CD4-positive, alpha-beta T cell treated with Interleukin-12 subunit alpha and Interleukin-12 subunit beta, for 1 hour (primary cell): Measurements from ENCODE around the gene GSTT4.
"Not testable (repeated sequence)": the region's sequence is repeated elsewhere in the genome, so short reads cannot be mapped to it uniquely, and the experiment has no call there.

ENCODE experiments used
- DNase-seq: peaks from one replicate; pipeline ENCODE4 v3.0.0-alpha.2; 2020

Gene GSTT4

DNA sequence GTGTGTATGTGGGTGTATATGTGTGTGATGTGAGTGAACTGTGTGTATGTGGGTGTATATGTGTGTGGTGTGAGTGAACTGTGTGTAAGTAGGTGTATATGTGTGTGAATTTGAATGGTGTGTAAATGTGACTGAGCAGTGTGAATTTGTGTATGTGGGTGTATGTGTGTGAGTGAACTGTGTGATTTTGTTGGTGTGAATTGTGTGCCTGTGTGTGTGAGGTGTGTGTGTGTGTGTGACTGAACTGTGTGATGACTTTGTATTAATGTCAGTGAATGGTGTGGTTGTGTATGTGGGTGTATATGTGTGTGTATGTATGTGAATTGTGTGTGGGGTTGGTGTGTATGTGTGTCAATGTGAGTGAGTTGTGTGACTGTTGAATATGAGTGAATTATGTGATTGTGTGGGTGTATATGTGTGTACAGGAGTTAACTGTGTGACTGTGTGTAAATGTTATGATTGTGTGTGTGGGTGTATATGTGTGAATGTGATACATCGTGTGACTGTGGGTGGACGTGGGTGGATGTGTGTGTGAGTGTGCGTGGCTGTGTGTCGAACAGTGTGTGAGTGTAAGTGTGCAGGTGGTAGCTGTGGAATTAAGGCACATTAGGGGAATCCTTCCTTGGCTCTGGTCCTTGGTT lies 18.6 kb downstream of the GSTT4 start:
- DNase-seq = not testable (repeated sequence)

DNA sequence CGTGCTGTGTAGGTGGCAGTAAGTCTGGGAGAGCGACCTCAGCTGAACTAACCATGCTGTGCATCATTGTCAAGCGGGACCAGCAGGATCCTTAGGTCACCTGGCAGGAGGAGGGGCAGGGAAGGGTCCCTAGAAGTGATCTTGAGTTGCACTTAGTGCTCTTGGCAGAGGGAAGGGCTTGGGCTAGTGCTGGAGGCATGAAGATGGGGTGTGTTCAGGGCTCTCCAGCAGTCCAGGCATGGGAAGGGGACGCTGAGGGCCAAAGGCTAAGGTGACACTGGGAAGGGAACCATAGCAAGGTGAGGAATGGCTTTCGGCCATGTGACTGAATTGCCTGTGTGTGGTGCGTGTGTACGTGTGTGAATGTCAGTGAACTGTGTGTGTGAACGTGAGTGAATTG lies 19.2 kb downstream of the GSTT4 start:
- not testable (repeated sequence) for DNase-seq

DNA sequence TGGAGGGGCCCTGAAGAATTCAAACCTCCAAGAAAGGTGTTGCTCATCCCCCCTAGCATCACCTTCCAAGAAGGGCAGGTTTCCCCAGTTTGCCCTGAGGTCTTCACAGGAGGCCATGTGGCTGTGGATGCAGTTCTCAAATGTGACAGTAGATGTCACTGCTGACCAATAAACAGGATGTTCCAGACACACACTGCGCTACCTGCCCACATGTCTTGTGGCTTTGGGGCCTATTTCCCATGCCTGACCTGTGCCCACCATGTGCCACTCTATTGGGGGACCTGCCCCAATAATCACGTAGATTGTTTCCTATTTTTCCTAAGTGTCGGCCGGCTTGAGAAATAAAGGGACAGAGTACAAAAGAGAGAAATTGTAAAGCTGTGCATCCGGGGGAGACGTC lies 20.8 kb downstream of the GSTT4 start:
- no peak for DNase-seq

- not testable (repeated sequence) for DNase-seq
These were observed 24.7 kb downstream of the GSTT4 start for GRCh38 chr22:23980567-23980966.

- not testable (repeated sequence) for DNase-seq
These were observed 25.6 kb downstream of the GSTT4 start, which contains the start of gene GSTT2 for GRCh38 chr22:23979557-23980240. GSTT2 (plus strand) TSS chr22:23980134.

GRCh38 chr22:23977304-23977703 lies 27.9 kb downstream of the GSTT4 start:
- not testable (repeated sequence) for DNase-seq

DNA sequence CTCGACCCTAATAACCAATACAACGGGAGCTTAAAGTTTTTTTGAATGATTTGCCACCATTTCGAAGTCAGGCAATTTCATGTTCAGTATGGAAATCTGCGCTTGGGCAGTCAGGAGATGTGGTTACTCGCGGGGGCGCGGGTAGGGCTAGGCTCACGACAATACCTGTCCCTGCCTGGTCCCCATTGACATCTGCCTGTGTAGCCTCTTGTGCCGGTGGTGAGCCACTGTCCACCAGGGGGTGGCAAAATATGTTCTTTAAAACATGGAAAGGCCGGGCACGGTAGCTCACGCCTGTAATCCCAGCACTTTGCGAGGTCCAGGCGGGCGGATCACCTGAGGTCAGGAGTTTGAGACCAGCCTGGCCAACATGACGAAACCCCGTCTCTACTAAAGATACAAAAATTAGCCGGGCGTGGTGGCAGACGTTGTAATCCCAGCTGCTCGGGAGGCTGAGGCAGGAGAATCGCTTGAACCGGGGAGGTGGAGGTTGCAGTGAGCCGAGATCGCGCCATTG lies 30.4 kb downstream of the GSTT4 start:
- not testable (repeated sequence) for DNase-seq

GRCh38 chr22:23974345-23974744 lies 30.9 kb downstream of the GSTT4 start, which contains the start of gene DDT:
DDT (minus strand) TSS chr22:23974441; CDS start chr22:23974414, 27 bp downstream.
- not testable (repeated sequence) for DNase-seq

DNA sequence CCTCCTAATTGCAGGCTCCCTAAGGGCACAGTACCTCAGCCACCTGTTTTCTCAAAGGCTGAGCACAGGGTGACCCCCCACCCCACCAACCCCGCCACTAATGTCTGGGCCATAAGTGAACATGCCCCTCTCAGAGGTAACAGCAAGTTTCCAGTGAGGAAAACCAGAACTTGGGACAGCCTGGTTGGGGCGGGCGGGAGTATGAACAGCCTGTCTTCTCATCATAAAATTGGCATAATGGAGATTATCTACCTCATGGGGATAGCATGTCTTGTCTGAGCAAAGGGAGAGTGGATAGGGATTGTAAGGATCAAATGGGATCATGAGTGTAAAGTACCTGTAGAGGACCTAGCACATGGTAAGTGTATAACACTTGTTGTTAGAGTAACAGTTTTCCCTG lies 33.3 kb downstream of the GSTT4 start:
- DNase-seq = not testable (repeated sequence)

DNA sequence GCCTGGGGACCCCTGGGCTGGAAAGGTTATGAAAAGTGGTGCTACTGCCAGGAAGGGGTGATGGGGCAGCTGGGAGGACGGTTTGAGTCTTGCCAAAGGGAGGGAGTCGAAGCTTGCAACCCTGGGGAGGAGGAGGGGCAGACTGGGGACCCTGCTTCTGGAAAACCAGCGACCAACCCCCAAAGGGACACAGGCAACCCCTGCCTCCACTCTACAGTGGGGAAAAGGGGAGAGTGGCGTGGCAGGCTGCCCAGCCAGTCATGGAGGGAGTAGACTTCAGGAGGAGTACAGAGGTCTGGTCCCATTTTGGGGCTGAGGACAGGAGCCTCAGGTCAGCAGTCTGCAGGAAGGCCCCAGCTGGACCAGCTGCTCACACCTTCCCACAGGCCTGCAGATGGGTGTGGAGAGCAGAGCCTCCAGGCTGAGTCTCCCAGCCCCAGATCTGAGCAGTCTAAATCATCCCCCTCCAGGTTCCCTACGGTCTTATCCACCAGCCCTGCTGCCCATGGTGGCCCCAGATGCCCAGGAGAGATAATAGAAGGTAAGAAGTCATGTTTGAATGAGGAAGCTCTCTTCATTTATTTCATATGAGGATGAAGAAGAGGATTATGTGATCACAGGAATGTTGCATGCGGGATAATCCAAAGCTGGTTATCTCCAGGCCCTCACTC lies 34.3 kb downstream of the GSTT4 start:
- DNase-seq = no peak

DNA sequence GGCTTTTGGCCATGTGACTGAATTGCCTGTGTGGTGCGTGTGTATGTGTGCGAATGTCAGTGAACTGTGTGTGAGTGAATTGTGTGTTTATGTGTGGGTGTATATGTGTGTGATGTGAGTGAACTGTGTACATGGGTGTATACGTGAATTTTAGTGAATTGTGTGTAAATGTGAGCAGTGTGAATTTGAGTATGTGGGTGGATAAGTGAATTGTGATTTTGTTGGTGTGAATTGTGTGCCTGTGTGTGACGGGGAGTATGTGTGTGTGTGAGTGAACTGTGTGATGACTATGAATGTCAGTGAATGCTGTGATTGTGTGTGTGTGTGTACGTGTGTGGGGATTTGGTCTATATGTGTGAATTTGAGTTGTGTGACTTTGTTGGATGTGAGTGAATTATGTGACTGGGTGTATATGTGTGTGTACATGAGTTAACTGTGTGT lies 35.0 kb downstream of the GSTT4 start:
- DNase-seq = no peak

DNA sequence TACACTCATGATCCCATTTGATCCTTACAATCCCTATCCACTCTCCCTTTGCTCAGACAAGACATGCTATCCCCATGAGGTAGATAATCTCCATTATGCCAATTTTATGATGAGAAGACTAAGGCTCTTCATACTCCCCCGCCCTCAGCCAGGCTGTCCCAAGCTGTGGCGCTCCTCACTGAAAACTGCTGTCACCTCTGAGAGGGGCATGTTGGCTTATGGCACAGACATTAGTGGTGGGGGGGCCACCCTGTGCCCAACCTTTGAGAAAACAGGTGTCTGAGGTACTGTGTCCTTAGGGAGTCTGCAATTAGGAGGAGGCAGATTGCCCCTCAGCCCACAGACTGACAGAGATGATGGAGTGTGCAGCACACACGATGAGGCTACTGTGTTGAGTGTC lies 36.2 kb downstream of the GSTT4 start:
- DNase-seq = no peak

- not testable (repeated sequence) for DNase-seq
These were observed 38.7 kb downstream of the GSTT4 start, which contains the start of gene DDTL for GRCh38 chr22:23966568-23966967. DDTL (plus strand) TSS chr22:23966888; CDS start chr22:23966915, 27 bp downstream.

DNA sequence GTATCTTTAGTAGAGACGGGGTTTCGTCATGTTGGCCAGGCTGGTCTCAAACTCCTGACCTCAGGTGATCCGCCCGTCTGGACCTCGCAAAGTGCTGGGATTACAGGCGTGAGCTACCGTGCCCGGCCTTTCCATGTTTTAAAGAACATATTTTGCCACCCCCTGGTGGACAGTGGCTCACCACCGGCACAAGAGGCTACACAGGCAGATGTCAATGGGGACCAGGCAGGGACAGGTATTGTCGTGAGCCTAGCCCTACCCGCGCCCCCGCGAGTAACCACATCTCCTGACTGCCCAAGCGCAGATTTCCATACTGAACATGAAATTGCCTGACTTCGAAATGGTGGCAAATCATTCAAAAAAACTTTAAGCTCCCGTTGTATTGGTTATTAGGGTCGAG lies 39.2 kb downstream of the GSTT4 start:
- DNase-seq = not testable (repeated sequence)

DNA sequence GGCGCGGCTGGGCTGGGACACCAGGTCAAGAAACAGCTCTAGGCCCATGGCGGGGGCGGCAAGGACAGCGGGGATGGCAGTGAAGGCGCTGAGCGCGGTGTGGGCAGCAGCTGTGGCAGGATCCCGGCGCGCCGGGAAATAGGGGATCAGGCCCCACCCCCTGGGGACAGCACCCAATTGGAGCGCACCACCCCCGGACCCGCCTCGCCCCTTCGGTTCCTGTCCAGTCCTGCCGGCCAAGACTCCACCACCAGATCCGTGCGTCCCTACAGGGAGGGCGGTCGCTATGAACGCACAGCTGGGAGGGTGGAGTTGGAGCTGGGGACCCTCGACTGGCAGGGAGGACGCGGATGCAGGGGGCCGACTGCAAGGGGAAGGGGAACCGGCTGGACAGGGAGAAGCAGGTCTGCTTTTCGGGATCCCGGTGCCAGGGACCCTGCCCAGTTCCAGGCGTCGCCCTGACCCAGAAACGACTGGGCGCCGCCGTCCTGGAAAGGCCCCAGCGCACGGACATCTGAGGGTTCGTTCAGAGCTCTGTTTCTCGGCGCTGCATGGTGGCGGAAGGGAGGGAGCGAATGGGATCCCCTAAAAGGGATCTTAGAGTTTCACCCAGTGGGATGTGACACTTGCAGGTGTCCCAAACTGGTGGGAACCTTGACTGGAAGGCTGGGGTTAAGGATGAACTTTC lies 44.0 kb downstream of the GSTT4 start, which contains the start of gene GSTT2B:
Gene GSTT2B (minus strand): TSS at position 112 of the 688 bp plus-strand sequence. CDS start 64 bp downstream, at position 48.
- not testable (repeated sequence) for DNase-seq

DNA sequence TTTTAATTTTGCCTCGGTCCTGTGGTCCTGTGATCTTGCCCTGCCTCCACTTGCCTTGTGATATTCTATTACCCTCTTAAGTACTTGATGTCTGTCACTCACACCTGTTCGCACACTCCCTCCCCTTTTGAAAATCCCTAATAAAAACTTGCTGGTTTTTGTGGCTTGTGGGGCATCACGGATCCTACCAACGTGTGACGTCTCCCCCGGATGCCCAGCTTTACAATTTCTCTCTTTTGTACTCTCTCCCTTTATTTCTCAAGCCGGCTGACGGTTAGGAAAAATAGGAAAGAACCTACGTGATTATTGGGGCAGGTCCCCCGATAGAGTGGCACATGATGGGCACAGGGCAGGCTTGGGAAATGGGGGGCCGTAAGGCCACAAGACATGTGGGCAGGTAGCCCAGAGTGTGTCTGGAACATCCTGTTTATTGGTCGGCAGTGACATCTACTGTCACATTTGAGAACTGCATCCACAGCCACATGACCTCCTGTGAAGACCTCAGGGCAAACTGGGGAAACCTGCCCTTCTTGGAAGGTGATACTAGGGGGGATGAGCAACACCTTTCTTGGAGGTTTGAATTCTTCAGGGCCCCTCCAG lies 48.9 kb downstream of the GSTT4 start:
- peak; percentile 84 for DNase-seq

GRCh38 chr22:23955886-23956285 lies 49.4 kb downstream of the GSTT4 start:
- not testable (repeated sequence) for DNase-seq

GRCh38 chr22:23954991-23955305 lies 50.3 kb downstream of the GSTT4 start:
- not testable (repeated sequence) for DNase-seq

DNA sequence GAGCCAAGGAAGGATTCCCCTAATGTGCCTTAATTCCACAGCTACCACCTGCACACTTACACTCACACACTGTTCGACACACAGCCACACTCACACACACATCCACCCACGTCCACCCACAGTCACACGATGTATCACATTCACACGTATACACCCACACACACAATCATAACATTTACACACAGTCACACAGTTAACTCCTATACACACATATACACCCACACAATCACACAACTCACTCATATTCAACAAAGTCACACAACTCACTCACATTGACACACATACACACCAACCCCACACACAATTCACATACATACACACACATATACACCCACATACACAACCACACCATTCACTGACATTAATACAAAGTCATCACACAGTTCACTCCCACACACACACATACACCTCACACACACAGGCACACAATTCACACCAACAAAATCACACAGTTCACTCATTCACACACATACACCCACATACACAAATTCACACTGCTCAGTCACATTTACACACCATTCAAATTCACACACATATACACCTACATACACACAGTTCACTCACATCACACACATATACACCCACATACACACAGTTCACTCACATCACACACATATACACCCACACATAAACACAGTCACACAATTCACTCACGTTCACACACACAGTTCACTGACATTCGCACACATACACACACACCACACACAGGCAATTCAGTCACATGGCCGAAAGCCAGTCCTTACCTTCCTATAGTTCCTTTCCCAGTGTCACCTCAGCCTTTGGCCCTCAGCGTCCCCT lies 50.9 kb downstream of the GSTT4 start:
- not testable (repeated sequence) for DNase-seq

- DNase-seq = not testable (repeated sequence)
These were observed 51.8 kb downstream of the GSTT4 start for GRCh38 chr22:23953485-23953884.

- DNase-seq = not testable (repeated sequence)
These were observed 52.4 kb downstream of the GSTT4 start for GRCh38 chr22:23952794-23953405.
